H1 (cell line): ENCODE results near the gene SIK3.

Source experiments
- TF ChIP-seq, protein P1 (sequence below), 3 experiments: IDR thresholded peaks; 1 replicate in 2 of 3; 2 replicates in 1 of 3; pipeline versions ENCODE4 v1.5.1 to v1.6.1; 2011; ENCODE audit warnings: low read length in 3 of 3, mild to moderate bottlenecking in 3 of 3, inconsistent platforms in 2 of 3, low read depth in 1 of 3, moderate library complexity in 1 of 3; ENCODE audit not compliant: insufficient read depth in 1 of 3; ENCODE audit errors: control extremely low read depth in 1 of 3
- TF ChIP-seq, protein P2 (sequence below): IDR thresholded peaks from 2 replicates; pipeline ENCODE4 v1.6.1; 2012; ENCODE audit warnings: inconsistent platforms

- TF ChIP-seq, protein P1, sequence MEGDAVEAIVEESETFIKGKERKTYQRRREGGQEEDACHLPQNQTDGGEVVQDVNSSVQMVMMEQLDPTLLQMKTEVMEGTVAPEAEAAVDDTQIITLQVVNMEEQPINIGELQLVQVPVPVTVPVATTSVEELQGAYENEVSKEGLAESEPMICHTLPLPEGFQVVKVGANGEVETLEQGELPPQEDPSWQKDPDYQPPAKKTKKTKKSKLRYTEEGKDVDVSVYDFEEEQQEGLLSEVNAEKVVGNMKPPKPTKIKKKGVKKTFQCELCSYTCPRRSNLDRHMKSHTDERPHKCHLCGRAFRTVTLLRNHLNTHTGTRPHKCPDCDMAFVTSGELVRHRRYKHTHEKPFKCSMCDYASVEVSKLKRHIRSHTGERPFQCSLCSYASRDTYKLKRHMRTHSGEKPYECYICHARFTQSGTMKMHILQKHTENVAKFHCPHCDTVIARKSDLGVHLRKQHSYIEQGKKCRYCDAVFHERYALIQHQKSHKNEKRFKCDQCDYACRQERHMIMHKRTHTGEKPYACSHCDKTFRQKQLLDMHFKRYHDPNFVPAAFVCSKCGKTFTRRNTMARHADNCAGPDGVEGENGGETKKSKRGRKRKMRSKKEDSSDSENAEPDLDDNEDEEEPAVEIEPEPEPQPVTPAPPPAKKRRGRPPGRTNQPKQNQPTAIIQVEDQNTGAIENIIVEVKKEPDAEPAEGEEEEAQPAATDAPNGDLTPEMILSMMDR (IDR thresholded peaks at IDR 0.05; ENCODE audit: control extremely low read depth in 1 of 3, insufficient read depth in 1 of 3, low read depth in 1 of 3, low read length in 3 of 3): no peak
- TF ChIP-seq, protein P2, sequence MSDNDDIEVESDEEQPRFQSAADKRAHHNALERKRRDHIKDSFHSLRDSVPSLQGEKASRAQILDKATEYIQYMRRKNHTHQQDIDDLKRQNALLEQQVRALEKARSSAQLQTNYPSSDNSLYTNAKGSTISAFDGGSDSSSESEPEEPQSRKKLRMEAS: no peak
These were observed 275.0 kb downstream of the SIK3 start, which contains the start of gene APOA4 for GRCh38 chr11:116823031-116823843.
